ENCODE data around the gene ACOT7.

The ACOT7 gene

DNA sequence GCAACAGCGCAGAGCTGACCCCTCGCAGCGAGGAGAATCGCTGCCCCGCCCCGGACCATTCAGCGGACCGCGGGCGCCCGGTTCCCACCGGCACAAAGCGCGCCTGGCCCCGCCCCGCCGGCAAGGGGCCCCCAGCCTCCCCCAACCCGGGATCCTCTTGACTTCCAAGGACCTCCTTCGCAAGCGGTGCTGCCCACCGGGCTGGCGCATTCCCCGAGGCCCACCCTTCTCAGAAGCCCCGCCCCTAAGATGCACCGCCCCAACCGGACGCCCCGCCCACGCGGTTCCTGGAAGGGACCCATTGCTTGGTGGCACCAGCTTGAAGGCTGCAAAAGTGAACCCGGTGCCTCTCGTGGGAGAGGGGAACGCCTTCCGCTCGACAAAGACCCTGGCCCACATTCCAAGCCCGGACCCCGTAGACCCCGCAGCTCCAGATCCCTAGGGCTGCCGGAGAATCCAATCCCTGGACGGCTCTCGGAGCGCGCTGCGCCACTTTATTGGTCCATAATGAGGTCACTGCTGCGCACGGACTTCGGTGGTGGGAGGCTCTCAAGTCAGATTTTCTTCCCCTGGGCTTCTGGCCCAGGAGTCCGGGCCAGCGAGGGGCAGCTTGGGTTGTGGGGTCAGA, 147.6 kb downstream of the ACOT7 start:
- DNase-seq, result no peak

DNA sequence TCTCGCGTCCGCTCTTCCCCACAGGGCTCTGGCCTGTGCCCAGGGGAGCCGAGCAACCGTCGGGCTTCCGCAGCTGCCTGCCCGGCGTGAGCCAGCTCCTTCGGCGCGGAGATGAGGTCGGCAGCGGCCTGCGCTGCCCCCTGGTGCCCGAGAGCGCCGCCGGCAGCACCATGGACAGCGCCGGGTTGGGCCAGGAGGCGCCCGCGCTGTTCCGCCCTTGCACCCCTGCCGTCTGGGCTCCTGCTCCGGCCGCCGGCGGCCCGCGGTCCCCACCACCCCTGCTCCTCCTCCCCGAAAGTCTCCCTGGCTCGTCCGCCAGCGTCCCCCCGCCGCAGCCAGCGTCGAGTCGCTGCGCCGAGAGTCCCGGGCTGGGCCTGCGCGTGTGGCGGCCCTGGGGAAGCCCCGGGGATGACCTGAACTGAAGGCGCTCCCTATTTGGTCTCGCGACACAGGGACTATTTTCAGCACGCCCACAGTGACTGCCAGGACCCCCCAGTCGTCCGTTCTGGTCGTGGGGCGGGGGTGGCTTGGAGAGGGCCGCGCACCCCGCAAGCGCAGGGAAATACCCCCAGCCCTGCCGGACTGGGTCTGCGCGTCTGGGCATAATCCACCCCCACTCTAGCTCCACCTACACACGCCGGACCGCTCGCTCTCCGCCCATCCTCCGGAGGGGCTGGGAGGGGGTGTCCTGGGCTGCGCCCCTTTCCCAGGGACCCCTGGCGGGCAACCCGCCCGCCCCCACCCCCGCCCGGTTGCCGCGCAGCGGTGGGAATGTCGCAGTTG, 148.3 kb downstream of the ACOT7 start:
- peak; percentile 60 for DNase-seq

DNA sequence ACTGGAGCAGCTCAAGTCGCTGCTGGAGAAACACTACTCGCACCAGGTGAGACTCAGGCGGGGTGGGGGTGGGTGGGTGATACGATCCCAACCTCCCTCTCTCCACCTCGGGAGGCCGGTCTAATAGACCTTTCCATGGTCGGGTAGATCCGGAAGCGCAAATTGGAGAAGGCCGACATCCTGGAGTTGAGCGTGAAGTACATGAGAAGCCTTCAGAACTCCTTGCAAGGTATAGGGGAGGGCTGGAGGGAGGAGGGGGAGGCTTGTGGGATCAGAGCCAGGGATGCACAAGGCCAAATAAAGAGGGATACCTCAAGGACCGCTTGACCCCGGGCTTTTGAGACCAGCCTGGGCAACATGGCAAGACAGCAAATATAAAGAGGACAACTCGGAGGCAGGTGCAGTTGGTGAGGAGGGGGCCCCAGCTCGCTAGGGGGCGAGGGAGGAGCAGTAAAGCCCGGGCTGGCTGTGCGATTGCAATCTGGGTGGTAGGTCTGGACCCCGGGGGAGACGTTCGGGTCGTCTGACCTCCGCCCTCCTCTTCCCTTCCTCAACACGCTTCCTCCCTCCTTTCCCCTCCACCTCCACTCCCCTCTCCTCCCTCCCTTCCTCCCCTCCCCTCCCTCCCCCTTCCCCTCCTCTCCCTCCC, 149.0 kb downstream of the ACOT7 start:
- DNase-seq, result no peak

DNA sequence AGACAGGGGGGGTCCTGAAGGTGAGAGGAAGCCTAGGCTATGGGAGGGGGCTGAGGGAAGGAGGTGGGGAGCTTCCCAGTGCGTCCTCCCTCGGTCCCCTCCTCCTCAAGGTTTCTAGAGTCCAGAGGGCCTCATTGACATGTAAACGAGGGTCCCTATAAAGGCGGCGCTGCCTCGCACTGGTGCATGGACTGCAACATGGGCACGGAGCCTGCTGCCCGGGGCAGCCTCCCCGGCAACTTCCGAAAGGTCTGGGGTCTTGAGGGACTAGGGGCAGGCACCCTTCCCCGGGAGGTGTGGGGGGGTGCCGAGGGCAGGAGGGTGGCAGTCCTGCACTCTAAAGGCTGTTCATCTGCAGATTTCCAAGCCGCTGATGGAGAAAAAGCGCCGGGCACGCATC, 149.6 kb downstream of the ACOT7 start, which contains the start of gene HES3:
HES3 (plus strand) TSS at position 187 of the 400 bp plus-strand sequence; CDS start at position 374, 187 bp downstream.
- no peak for DNase-seq

DNA sequence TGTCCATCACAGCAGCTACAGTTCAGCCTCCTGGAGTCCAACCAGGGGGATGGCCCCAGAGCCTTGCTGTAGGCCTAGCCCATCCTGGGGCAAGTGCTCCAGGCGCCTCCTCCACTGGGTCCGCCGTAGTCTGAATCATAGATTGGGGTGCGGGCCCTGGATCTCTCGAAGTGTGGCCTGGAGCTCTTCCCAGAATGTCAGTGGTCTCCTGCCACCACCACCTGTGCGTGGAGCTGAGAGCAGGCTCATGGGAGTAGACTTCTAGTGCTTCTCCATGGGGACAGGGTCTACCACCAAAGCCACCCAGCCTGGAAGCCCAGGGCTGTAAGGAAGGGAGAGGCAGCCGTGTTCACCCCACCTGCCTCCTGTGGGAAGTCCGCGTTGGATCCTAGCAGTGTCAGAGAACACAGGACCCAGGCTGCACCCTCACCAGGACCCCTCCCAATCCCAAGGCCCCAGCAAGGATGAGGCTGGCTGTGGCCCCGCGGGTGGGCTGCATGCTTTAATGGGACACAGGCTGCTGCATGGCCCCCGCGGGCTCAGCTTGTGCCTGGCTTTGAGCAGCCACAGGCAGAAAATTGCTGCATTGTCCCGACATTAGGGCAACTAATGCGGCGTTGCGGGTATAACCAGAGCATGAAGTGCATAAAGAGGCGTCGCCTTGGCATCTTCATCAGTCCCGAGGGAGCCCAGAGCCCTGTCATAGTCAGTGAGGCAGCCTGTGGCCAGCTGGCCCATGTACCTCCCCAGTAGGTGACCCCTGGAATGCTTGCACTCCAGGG, 150.3 kb downstream of the ACOT7 start:
- no peak for DNase-seq

DNA sequence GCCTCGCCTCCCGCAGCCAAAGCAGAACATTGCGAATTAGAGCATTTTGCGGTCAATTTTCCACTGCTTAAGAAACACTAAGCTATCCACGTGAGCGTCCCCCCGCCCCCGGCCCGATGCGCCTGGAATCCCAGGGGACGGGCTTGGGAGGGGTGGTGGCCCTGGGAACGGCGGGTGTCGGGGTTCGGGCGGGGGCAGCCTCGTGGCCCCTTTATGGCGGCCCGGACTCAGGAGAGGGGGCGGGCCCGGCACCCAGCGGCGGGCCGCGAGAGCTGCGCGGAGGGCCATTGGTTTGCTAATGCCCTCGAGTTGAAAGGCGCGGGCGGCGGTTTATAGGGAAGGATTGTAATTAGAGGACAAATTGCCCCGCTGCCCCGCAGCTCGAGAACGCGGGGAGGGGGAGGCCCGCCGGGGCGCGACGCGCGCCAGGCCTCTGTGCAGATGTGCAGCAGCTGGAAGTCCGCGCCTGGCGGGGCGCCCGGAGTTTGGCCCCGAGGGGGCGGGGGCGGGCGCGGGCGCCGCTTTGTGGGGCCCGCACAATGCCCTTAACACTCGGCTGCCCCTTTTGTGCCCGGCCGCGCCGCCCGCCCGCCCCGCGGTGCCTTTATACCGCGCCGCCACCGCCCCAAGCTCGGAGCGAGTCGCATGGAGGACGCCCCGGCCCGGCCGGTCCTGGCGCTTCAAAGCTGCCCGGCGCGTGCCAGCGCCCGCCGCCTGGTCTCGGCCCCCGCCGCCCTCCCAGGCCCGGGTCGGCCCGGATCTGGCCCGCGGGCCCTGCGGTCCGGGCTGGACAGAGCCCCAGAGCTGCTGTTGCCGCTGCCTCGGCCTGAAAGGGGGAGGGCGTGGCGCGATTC, 151.5 kb downstream of the ACOT7 start:
- DNase-seq, result no peak

DNA sequence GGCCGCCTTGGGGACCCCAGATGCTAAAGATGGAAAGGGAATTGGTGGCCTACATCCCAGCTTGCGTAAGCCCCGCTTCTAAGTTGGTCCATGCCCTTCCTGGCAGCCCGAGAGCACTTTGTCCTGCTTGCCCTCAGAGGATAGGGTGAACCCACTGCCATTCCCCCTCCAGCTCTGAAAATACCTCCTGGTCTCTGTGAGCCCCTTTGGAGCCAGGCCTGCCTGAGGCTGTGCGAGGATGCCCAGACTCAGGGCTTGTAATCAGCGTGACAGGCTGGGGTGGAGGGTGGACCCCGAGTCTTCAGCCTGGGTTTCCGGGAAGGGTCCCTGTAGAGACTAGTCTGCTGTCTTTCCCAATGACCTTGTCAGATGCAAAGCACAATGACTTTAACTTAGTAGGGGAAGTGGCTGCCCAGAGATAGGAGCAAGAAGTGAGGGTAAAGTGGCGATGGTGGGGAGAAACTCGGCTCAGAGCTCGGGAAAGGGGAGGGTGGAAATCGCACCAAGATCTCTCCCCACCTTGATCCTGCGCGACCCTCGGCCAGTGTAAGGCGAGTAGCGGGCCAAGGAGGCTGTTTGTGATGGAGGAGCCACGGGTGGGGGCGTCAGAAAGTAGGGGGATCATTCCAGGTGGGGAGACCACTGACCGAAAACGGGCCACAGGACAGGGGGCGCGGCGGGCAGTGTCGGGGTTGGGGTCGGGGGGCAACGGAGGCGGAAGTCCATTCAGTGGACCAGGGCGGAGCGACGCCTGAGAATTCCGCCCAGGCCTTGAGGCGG, 152.3 kb downstream of the ACOT7 start:
- DNase-seq, result no peak

DNA sequence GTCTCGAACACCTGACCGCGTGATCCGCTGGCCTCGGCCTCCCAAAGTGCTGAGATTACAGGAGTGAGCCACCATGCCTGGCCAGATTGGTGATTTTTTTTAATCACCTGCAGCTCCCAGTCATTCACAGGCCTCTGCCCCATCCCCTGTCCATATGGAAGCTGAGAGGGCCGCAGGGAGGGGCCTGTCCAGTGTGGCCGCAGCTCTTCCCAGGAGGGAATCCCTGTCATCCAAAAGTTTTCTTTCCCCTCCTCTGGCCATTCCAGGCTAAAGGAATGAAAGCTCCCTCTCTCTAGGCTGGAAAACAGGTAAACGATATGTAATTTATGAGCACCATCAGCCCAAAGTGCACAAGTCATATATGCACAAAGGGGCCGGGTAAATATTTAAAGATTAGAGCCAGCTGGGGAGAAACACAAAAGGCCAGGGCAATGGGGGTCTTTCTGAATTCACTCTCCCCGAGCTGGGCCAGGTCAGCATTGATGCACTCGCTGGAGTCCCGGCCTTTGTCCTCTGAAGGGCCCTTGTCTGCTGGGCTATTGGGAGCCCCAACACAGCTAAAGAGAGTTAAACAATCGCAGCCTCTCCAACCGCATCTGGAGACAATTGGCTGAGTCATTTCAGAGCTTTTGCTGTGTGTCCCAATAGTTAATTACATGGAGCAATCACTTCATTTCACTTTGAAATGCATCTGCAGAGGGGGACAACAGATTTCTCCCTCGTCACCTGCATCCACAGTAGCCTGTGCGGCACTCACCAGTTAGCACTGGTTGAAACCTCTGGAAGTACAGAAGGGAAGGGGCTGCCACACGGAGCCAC, 153.4 kb downstream of the ACOT7 start:
- no peak for DNase-seq

DNA sequence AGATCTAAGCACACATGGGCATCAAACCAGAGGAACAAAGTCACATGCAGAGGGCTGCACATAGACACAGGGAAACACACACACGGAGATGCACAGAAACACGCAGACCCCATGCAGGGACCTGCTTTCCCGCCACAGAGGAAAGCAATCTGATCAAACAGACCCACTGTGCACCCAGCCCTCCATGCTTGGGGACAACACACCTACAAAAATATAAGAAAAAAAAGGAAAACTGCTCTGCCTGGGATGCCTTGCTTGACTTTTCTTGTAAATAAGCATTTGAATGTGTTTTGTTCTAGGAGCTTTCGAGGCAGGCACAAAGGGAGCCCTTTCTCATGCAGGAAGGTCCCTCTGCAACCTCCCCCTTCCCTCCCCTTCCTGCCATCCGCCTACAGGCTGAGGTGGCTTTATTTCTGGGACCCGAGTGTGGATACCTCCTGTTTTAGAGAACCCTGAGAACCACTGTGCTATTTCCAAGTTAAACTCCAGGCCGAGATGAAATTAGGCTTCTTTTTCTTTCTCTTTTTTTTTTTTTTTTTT, 154.3 kb downstream of the ACOT7 start:
- DNase-seq, result no peak

DNA sequence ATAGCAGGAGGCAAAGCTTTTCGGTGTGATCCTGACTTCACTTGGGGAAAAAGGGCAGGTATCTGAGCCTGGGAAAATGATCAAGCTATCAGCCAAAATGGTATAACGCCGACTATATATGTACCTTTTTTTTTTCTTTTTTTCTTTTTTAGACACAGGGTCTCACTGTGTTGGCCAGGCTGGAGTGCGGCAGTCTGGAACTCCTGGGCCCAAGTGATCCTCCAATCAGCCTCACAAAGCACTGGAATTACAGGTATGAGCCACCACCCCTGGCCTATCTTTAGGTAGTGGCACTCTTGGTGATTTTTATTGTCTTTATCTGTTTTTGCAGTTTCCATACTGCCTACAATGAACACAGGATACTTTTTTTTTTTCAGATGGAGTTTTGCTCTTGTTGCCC, 156.5 kb downstream of the ACOT7 start:
- DNase-seq, result no peak

DNA sequence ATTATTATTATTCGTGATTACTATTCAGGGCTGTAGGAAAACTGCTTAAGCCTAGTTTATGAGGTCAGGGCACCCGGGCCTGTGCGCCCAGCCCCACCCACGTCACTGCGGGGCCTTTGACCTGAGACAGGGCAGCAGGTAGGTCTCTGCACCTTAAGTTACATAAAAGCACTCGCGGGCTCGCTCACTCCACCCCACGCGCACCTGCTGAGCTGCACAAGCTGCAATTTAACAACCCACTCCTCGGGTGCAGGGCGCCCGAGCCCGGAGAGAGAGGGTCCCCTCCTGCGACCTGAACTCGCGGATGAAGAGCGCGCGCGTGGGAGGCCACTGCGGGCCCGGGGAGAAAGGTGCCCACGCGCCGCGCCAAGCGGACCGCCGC, 158.3 kb downstream of the ACOT7 start:
- no peak for DNase-seq

DNA sequence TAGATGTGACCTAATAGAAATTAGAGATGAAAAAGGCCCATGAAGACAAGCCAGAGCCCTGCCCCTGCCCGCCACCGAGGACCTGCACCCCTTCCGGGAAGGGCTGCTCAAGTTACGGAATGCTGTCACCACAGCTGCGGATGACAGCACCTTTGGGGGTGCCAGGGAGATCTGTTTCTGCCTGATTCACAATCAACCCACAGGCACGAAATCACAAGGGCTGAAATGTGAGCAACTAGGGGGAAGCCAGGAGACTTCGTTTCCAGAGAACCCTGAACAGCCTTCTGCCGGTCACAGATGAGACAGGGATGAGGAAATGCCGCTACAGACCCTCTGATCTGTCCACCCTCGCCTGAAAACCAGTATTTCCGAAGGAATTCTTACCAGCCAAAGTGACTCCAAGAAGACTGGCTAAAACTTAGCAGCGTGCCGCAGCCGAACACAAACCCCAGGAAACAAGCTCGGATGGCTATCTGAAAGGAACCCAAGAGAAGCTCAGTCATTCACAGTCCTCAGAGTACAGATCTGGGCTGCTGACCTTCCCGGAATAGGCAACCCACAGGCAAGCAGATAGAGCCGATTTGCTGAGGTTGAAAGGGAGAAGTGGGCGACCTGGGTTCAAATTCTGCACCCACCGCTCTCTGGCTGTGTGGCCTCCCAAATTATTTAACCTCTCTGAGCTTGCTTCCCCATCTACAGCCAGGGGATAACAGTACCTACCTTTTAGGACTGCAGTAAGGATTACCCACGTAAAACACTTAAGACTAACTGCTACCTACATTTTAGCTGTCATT, 158.9 kb downstream of the ACOT7 start:
- DNase-seq, result no peak

DNA sequence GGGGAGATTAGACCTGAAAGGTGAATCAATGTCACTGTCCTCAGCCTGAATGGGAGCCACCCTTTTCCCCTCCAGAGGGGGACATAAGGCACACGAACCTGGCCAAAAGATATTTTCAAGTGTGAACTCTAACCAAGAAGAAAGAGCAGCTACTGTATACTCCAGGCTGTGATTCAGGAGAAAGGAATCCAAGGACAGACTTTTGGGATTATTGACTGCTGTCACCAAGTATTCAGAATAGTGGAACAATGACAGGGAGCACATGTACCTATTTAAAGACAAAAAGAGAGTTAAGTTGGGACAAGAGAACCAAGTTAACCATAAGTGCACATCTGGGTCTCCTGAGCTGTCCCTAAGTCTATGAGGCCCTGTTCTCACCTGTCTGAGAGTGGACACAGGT, 160.2 kb downstream of the ACOT7 start:
- no peak for DNase-seq

DNA sequence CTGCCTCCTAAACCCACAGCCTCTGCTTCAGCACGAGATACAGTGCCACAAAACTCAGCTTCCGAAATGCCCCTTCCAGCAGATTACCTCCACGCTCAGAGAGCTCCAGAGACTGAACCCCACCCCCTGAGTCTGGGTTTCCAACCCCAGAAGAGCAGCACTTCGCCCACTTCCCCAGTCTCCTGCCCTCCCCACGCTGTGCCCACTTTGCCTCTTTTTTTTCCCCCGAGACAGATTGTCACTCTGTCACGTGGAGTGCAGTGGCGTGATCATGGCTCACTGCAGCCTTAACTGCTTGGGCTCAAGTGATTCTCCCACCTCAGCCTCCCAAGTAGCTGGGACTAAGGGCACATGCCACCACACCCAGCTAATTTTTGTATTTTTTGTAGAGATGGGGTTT, 167.9 kb downstream of the ACOT7 start:
- DNase-seq, result no peak

DNA sequence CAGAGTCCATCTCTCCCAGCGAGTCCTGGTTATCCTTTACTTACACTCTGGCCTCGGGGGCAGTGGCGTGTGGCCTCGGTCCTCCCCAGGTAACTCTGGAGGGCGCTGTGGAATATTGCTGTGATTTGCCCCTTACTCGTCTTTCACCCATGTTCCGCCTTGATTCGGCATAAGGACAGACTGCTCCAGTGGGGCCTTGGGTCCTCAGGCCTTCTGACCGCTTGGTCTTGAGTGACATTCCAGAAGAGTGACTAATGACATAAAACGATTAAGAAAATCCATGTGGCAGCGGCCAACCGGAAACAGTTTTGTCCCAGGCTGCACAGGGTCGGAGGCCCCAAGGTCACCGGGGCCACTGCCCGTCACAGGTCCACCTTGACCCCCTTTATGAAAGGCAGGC, 168.8 kb downstream of the ACOT7 start:
- DNase-seq, result no peak

DNA sequence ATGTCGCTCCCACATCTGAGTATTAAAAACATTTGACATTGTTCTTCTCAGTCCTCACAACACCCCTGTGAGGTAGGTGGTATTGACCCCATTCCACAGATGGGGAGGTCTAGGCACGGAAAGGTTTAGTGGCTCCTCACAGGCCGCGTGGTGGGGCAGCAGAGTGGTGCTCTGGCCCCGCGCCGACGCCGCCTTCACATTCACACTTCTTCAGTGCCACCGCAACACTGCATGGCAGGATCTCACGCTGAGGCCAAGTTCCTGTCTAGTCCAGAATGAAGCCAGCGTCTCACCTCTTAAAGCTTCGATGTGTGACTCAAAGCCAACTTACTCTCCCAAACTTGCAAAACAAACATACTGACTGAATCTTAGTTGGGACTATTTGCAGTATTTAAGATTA, 169.9 kb downstream of the ACOT7 start:
- DNase-seq, result no peak

DNA sequence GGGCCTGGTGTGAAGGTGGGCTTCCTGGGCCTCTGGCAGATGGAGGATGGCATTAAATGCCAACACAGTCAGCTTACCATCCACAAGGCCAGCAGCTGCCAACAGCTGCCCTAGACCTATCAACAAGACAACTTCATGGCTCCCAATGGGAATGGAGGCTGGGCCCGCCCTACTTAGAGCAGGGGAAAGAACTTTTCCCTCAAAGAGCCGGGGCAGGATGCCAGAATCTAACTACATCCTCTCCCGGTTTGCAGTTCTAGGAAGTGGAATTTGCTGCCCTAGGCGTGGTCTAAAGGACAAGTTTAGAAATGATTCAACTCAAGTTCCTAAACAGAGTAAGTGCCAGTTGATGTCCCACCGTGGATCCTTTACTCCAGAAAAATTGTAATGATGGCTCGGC, 170.9 kb downstream of the ACOT7 start:
- DNase-seq, result no peak

DNA sequence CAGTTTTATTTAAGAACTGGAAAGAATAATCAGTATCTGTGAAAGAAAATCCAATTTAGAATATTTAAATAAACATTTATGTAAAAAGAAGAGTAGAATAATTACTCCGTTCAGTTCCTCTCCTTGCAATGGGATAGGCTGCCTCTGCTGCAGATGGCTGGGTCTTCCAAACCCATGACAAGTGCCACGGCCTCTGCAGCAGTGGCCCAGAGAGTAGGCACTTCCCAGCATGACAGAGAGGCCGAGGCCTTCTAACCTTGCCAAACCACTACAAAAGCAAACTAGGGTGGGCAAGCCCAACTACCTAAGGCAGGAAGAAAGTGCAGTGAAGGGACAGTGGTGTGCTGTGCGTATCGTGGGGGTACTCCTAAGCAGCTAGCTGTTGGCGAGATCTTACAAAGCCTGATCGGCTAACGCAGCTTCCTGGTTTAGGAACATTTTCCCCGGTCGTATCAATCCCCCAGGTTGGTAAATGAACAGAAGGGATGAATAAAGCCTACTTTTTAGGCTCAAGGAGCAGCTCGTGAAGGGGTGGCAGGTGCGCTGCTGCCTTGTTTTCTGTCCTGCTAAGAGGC, 172.3 kb downstream of the ACOT7 start:
- no peak for DNase-seq

DNA sequence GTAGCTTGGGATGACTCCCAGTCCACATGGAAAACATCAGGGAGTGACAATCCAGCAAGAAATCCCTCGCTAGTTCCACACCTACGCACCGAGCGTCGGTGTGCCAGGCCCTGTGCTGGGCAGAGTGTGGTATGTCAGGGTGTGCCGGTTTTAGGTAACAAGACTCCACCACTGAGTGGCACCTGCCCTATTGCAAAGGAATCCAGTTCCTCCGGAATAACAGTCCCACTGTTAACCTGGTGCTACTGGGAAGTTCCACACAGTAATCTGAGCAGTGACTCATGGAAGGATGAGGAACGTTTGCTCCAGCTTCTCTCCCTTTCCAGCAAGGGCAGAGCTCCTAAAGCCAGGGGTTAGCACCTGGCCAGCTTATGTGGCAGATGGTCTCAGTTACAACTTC, 173.3 kb downstream of the ACOT7 start:
- DNase-seq, result no peak
